Effector memory CD8-positive, alpha-beta T cell (primary cell): ENCODE results near the gene LRP1B.
A peak's percentile ranks its signal among the peaks of the same experiment; 100 is the strongest.
"Not testable (repeated sequence)": the region's sequence is repeated elsewhere in the genome, so short reads cannot be mapped to it uniquely, and the experiment has no call there.

Source experiments
- ATAC-seq: fragments of 150-1000 bp; cut with Tn5 transposase; replicated peaks from 2 replicates; pipeline ENCODE4 v1.10.0; 2021; ENCODE audit warnings: mild to moderate bottlenecking, moderate library complexity
- DNase-seq, 3 experiments: peaks; one replicate each; pipeline ENCODE4 v3.0.0; 2021
- H3K27ac Mint-ChIP-seq, 2 donors: one replicate each; pipeline ENCODE4 v1.8.0; 2022; ENCODE audit warnings: mild to moderate bottlenecking in 2 of 2, mixed read lengths in 2 of 2, moderate library complexity in 2 of 2
- H3K27me3 Mint-ChIP-seq, 2 donors: one replicate each; pipeline ENCODE4 v1.8.0; 2022; ENCODE audit warnings: mixed read lengths in 2 of 2
- H3K36me3 Mint-ChIP-seq: one replicate; pipeline ENCODE4 v1.8.0; 2022; ENCODE audit warnings: mild to moderate bottlenecking, moderate library complexity, mixed read lengths; ENCODE audit not compliant: insufficient read depth
- H3K4me1 Mint-ChIP-seq, 2 donors: one replicate each; pipeline ENCODE4 v1.8.0; 2022; ENCODE audit warnings: low read depth in 2 of 2, mixed read lengths in 2 of 2
- H3K4me3 Mint-ChIP-seq, 2 donors: one replicate each; pipeline ENCODE4 v1.8.0; 2022; ENCODE audit warnings: mild to moderate bottlenecking in 2 of 2, mixed read lengths in 2 of 2, moderate library complexity in 2 of 2
- H3K9me3 Mint-ChIP-seq, 2 donors: one replicate each; pipeline ENCODE4 v1.8.0; 2022; ENCODE audit warnings: mixed read lengths in 2 of 2

The LRP1B gene

GRCh38 chr2:141020346-141020745 is 1110.5 kb downstream of the LRP1B start:
- no peak for DNase-seq
- H3K27ac Mint-ChIP-seq: no peak overlapping the region

GRCh38 chr2:141015341-141016047 is 1115.3 kb downstream of the LRP1B start:
- Mint-ChIP-seq H3K9me3 (peaks cover 4 to 7% of the 10 kb centered on the region in 2 donors), H3K4me3 (no peak overlapping the region), H3K27ac (no peak overlapping the region), H3K36me3 (no peaks in the 10 kb centered on the region), H3K27me3 (no peaks in the 10 kb centered on the region), H3K4me1 (no peaks in the 10 kb centered on the region)
- ATAC-seq: no peak
- no peak for DNase-seq

More at GRCh38 chr2:141020346-141020745, 1110.5 kb downstream of the LRP1B start:
- no peaks in the 10 kb centered on the region for H3K36me3 Mint-ChIP-seq
- ATAC-seq: no peak
- H3K27me3 Mint-ChIP-seq: no peaks in the 10 kb centered on the region
- H3K9me3 Mint-ChIP-seq: peaks cover 7 to 8% of the 10 kb centered on the region in 2 donors
- H3K4me1 Mint-ChIP-seq: no peaks in the 10 kb centered on the region
- no peak overlapping the region for H3K4me3 Mint-ChIP-seq

- H3K9me3 Mint-ChIP-seq: peaks cover 2 to 6% of the 10 kb centered on the region in 2 donors
- H3K4me1 Mint-ChIP-seq: no peaks in the 10 kb centered on the region
- no peaks in the 10 kb centered on the region for H3K27me3 Mint-ChIP-seq
- H3K27ac Mint-ChIP-seq: no peak overlapping the region
- DNase-seq (no peak), ATAC-seq (no peak)
- no peak overlapping the region for H3K4me3 Mint-ChIP-seq
- H3K36me3 Mint-ChIP-seq: no peaks in the 10 kb centered on the region
Observed at GRCh38 chr2:141003967-141004657, 1126.7 kb downstream of the LRP1B start.

- no peak overlapping the region for H3K27ac Mint-ChIP-seq
- H3K36me3 Mint-ChIP-seq: no peaks in the 10 kb centered on the region
- no peaks in the 10 kb centered on the region for H3K4me1 Mint-ChIP-seq
- H3K27me3 Mint-ChIP-seq: no peaks in the 10 kb centered on the region
- DNase-seq: no peak
- H3K4me3 Mint-ChIP-seq: no peak overlapping the region
- peaks cover 2 to 6% of the 10 kb centered on the region in 2 donors for H3K9me3 Mint-ChIP-seq
- no peak for ATAC-seq
Observed at GRCh38 chr2:141001750-141002149, 1129.1 kb downstream of the LRP1B start.

GRCh38 chr2:140998577-140998976 is 1132.2 kb downstream of the LRP1B start:
- Mint-ChIP-seq H3K4me3 (no peak overlapping the region), H3K4me1 (no peaks in the 10 kb centered on the region), H3K9me3 (peaks cover 2 to 11% of the 10 kb centered on the region in 2 donors), H3K27ac (no peak overlapping the region), H3K27me3 (no peaks in the 10 kb centered on the region), H3K36me3 (no peaks in the 10 kb centered on the region)
- DNase-seq (no peak), ATAC-seq (no peak)

GRCh38 chr2:140998017-140998416 is 1132.8 kb downstream of the LRP1B start:
- H3K4me3 Mint-ChIP-seq: no peak overlapping the region
- no peak overlapping the region for H3K27ac Mint-ChIP-seq
- H3K36me3 Mint-ChIP-seq: no peaks in the 10 kb centered on the region
- no peaks in the 10 kb centered on the region for H3K4me1 Mint-ChIP-seq
- DNase-seq (no peak), ATAC-seq (no peak)
- no peaks in the 10 kb centered on the region for H3K27me3 Mint-ChIP-seq
- peaks cover 0 to 7% of the 10 kb centered on the region in 2 donors for H3K9me3 Mint-ChIP-seq

- Mint-ChIP-seq H3K4me1 (no peaks in the 10 kb centered on the region), H3K36me3 (no peaks in the 10 kb centered on the region), H3K4me3 (no peak overlapping the region), H3K27me3 (no peaks in the 10 kb centered on the region), H3K27ac (no peak overlapping the region), H3K9me3 (peaks cover 0 to 7% of the 10 kb centered on the region in 2 donors)
- no peak for DNase-seq
- ATAC-seq: no peak
Observed at GRCh38 chr2:140994856-140995255, 1136.0 kb downstream of the LRP1B start.

GRCh38 chr2:140990416-140990815 is 1140.4 kb downstream of the LRP1B start:
- ATAC-seq (no peak), DNase-seq (no peak)
- H3K4me1 Mint-ChIP-seq: no peaks in the 10 kb centered on the region
- no peaks in the 10 kb centered on the region for H3K27me3 Mint-ChIP-seq
- no peak overlapping the region for H3K4me3 Mint-ChIP-seq
- peaks cover 4 to 7% of the 10 kb centered on the region in 2 donors for H3K9me3 Mint-ChIP-seq
- no peaks in the 10 kb centered on the region for H3K36me3 Mint-ChIP-seq
- H3K27ac Mint-ChIP-seq: no peak overlapping the region

GRCh38 chr2:140988597-140988996 is 1142.2 kb downstream of the LRP1B start:
- Mint-ChIP-seq H3K9me3 (peaks cover 0 to 6% of the 10 kb centered on the region in 2 donors), H3K36me3 (no peaks in the 10 kb centered on the region), H3K27me3 (no peaks in the 10 kb centered on the region), H3K27ac (no peak overlapping the region), H3K4me1 (no peaks in the 10 kb centered on the region), H3K4me3 (no peak overlapping the region)
- no peak for ATAC-seq
- no peak for DNase-seq

- no peaks in the 10 kb centered on the region for H3K27me3 Mint-ChIP-seq
- H3K9me3 Mint-ChIP-seq: peaks cover 6% of the 10 kb centered on the region in 2 donors
- no peak overlapping the region for H3K4me3 Mint-ChIP-seq
- no peak for DNase-seq
- H3K36me3 Mint-ChIP-seq: no peaks in the 10 kb centered on the region
- no peak for ATAC-seq
- no peak overlapping the region for H3K27ac Mint-ChIP-seq
- H3K4me1 Mint-ChIP-seq: no peaks in the 10 kb centered on the region
Observed at GRCh38 chr2:140986456-140986855, 1144.4 kb downstream of the LRP1B start.

- Mint-ChIP-seq H3K4me3 (no peak overlapping the region), H3K9me3 (peaks cover 3 to 14% of the 10 kb centered on the region in 2 donors), H3K27ac (peak overlapping the region in 1 of 2 donors; percentile 22), H3K27me3 (no peaks in the 10 kb centered on the region), H3K4me1 (no peaks in the 10 kb centered on the region), H3K36me3 (peaks cover 4% of the 10 kb centered on the region)
- ATAC-seq (no peak), DNase-seq (no peak)
Observed at GRCh38 chr2:140975237-140975636, 1155.6 kb downstream of the LRP1B start.

GRCh38 chr2:140972724-140973123 is 1158.1 kb downstream of the LRP1B start:
- peaks cover 4% of the 10 kb centered on the region for H3K36me3 Mint-ChIP-seq
- no peaks in the 10 kb centered on the region for H3K27me3 Mint-ChIP-seq
- H3K4me1 Mint-ChIP-seq: no peaks in the 10 kb centered on the region
- H3K9me3 Mint-ChIP-seq: peaks cover 8 to 22% of the 10 kb centered on the region in 2 donors
- no peak overlapping the region for H3K4me3 Mint-ChIP-seq
- no peak for DNase-seq
- H3K27ac Mint-ChIP-seq: no peak overlapping the region
- no peak for ATAC-seq

- not testable (repeated sequence) for H3K27me3 Mint-ChIP-seq
Observed at GRCh38 chr2:140964324-140964723, 1166.5 kb downstream of the LRP1B start.

GRCh38 chr2:140949932-140950331 is 1180.9 kb downstream of the LRP1B start:
- Mint-ChIP-seq H3K27me3 (no peaks in the 10 kb centered on the region), H3K4me3 (no peak overlapping the region), H3K9me3 (no peaks in the 10 kb centered on the region), H3K4me1 (no peaks in the 10 kb centered on the region), H3K27ac (no peak overlapping the region), H3K36me3 (no peaks in the 10 kb centered on the region)
- ATAC-seq (no peak), DNase-seq (no peak)

More at GRCh38 chr2:140964324-140964723, 1166.5 kb downstream of the LRP1B start:
- not testable (repeated sequence) for H3K36me3 Mint-ChIP-seq, H3K4me3 Mint-ChIP-seq, ATAC-seq, H3K4me1 Mint-ChIP-seq, H3K27ac Mint-ChIP-seq, DNase-seq, H3K9me3 Mint-ChIP-seq
